ENCODE results near the gene TXNRD1. TPM values are rescaled to one million over a fixed set of nuclear protein-coding genes. Genes with fewer than 3 reads are reported as not detected.

TXNRD1 gene
- total RNA-seq, 4 donors from 2014 or later = 111 to 140 (median 128) TPM

- peak overlapping the region in 2 of 4 donors; percentile 3 to 54 for H3K27ac ChIP-seq
- no peaks in the 10 kb centered on the region for H3K9me3 ChIP-seq
- TF ChIP-seq POLR2A (IDR thresholded peaks at IDR 0.05) (no peak), EP300 (IDR thresholded peaks at IDR 0.05) (no peak)
- no peaks in the 10 kb centered on the region for H3K27me3 ChIP-seq
- no peak overlapping the region for H3K4me3 ChIP-seq
- peaks cover 11 to 82% (median 26%) of the 10 kb centered on the region in 3 donors for H3K36me3 ChIP-seq
- 63 to 65% methylated on average over 6 of the region's 6 CpGs for WGBS, 2 donors
- no peak for DNase-seq (ENCODE audit: low spot score in 2 of 2)
- H3K4me1 ChIP-seq = peaks cover 0 to 18% (median 6%) of the 10 kb centered on the region in 4 donors
These were observed 125.5 kb downstream of the TXNRD1 start for GRCh38 chr12:104340925-104341611.

DNA sequence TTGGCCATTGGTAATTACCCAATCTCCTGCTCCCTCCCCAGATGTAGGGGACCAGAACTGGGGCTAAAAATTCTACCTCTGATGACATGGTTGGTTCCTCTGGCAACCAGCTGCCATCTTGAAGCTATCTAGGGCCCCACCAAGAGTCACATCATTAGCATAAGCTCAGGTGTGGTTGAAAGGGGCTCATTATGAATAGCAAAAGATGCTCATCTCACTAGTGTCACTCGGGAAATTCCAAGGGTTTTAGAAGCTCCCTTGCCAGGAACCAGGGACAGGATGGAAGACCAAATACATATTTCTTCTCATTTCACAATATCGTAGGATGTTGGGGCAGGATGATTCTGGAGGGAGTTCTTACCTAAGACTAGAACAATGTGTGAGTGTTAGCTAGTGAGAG, 126.6 kb downstream of the TXNRD1 start:
- Histone ChIP-seq H3K4me1 (peaks cover 0 to 18% (median 6%) of the 10 kb centered on the region in 4 donors), H3K27ac (no peak overlapping the region), H3K36me3 (peaks cover 11 to 74% (median 20%) of the 10 kb centered on the region in 3 donors), H3K4me3 (no peak overlapping the region), H3K9me3 (no peaks in the 10 kb centered on the region), H3K27me3 (no peaks in the 10 kb centered on the region)
- TF ChIP-seq POLR2A (IDR thresholded peaks at IDR 0.05) = no peak
- no peak for TF ChIP-seq EP300 (IDR thresholded peaks at IDR 0.05)
- TF ChIP-seq CTCF (IDR thresholded peaks at IDR 0.05) = no peak
- DNase-seq (ENCODE audit: low spot score in 2 of 2) = no peak
- 89 to 93% methylated on average over 2 of the region's 2 CpGs for WGBS, 2 donors

DNA sequence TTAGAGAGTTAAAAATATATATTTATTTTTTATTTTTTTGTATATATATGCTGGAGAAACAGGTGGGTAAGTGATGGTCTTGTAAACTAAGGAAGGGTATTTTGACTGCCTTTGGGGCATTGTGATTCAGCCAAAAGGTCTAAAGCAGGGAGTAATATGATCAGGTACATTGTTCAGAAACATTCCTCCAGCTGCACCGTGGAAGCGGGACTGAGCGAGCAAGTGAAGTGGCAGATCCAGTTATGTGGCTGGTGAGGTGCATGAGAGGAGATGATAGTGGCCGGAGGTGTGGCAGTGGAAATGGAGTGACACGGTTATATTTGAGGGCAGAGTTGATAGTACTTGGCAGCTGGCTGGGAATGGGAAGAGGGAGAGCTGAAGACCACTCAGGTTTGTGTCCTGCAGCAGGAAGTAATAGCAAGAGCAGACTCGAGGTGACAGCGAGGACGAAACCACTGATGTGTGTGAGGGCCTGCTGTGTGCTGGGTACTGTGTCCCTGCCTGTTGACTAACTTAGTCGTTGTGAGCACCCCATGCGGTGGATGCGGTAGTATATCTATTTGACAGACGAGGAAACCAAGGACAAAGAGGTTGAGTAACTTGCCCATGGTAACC, 127.2 kb downstream of the TXNRD1 start:
- H3K27me3 ChIP-seq = no peaks in the 10 kb centered on the region
- peaks cover 11 to 74% (median 19%) of the 10 kb centered on the region in 3 donors for H3K36me3 ChIP-seq
- no peak overlapping the region for H3K4me3 ChIP-seq
- no peak for DNase-seq (ENCODE audit: low spot score in 2 of 2)
- H3K4me1 ChIP-seq = peaks cover 0 to 18% (median 6%) of the 10 kb centered on the region in 4 donors
- 91 to 95% methylated on average over 12 of the region's 12 CpGs for WGBS, 2 donors
- no peak for TF ChIP-seq CTCF (IDR thresholded peaks at IDR 0.05)
- no peak for TF ChIP-seq EP300 (IDR thresholded peaks at IDR 0.05)
- no peak for TF ChIP-seq POLR2A (IDR thresholded peaks at IDR 0.05)
- no peaks in the 10 kb centered on the region for H3K9me3 ChIP-seq
- H3K27ac ChIP-seq = no peak overlapping the region

- Histone ChIP-seq H3K4me3 (no peak overlapping the region), H3K27me3 (no peaks in the 10 kb centered on the region), H3K36me3 (peaks cover 11 to 77% (median 26%) of the 10 kb centered on the region in 3 donors), H3K4me1 (peaks cover 0 to 14% (median 4%) of the 10 kb centered on the region in 4 donors), H3K9me3 (no peaks in the 10 kb centered on the region), H3K27ac (no peak overlapping the region)
- TF ChIP-seq EP300 (IDR thresholded peaks at IDR 0.05) = no peak
- no peak for TF ChIP-seq POLR2A (IDR thresholded peaks at IDR 0.05)
- no peak for TF ChIP-seq CTCF (IDR thresholded peaks at IDR 0.05)
- WGBS, 2 donors = 77 to 82% methylated on average over 2 of the region's 2 CpGs
- DNase-seq (ENCODE audit: low spot score in 2 of 2) = no peak
These were observed 129.1 kb downstream of the TXNRD1 start for GRCh38 chr12:104344682-104345081.

GRCh38 chr12:104345234-104346066, 129.9 kb downstream of the TXNRD1 start:
- Histone ChIP-seq H3K36me3 (peaks cover 11 to 80% (median 23%) of the 10 kb centered on the region in 3 donors), H3K4me1 (peaks cover 0 to 6% (median 2%) of the 10 kb centered on the region in 4 donors), H3K4me3 (no peak overlapping the region), H3K9me3 (no peaks in the 10 kb centered on the region), H3K27ac (no peak overlapping the region), H3K27me3 (no peaks in the 10 kb centered on the region)
- TF ChIP-seq POLR2A (IDR thresholded peaks at IDR 0.05) (no peak), CTCF (IDR thresholded peaks at IDR 0.05) (no peak), EP300 (IDR thresholded peaks at IDR 0.05) (no peak)
- WGBS, 2 donors = 90 to 94% methylated on average over 7 of the region's 7 CpGs
- DNase-seq (ENCODE audit: low spot score in 2 of 2) = no peak
